HepG2 (cell line): ENCODE results near the gene CYB5A. TPM values are rescaled to one million over a fixed set of nuclear protein-coding genes. Genes with fewer than 3 reads are reported as not detected.

Source experiments
- ATF2 ChIP-seq: sonication (generic); formaldehyde crosslinking; IDR thresholded peaks from 2 replicates; pipeline ENCODE4 v1.4.0; 2020; ENCODE audit warnings: missing genetic modification reagents
- ATM ChIP-seq: fragments of 450-650 bp; IDR thresholded peaks from 2 replicates; pipeline ENCODE4 v1.7.1; 2017; ENCODE audit warnings: mild to moderate bottlenecking, borderline replicate concordance
- CAMTA2 ChIP-seq: sonication (generic); formaldehyde crosslinking; IDR thresholded peaks from 2 replicates; pipeline ENCODE4 v1.4.0; 2020; ENCODE audit warnings: mild to moderate bottlenecking, missing genetic modification reagents, borderline replicate concordance
- ELF3 ChIP-seq: IDR thresholded peaks from 2 replicates; pipeline ENCODE4 v1.6.1; 2016; ENCODE audit warnings: missing genetic modification reagents, missing compliant biosample characterization
- FOXA3 ChIP-seq: IDR thresholded peaks from 2 replicates; pipeline ENCODE4 v1.6.1; 2016; ENCODE audit warnings: missing genetic modification reagents, missing compliant biosample characterization
- HHEX ChIP-seq: IDR thresholded peaks from 2 replicates; pipeline ENCODE4 v1.6.1; 2016; ENCODE audit warnings: control low read depth
- HINFP ChIP-seq: sonication (generic); formaldehyde crosslinking; IDR thresholded peaks from 2 replicates; pipeline ENCODE4 v1.4.0; 2020; ENCODE audit warnings: low read depth, mild to moderate bottlenecking, missing genetic modification reagents
- HNF4A ChIP-seq: sonication (generic); formaldehyde crosslinking; IDR thresholded peaks from 2 replicates; pipeline ENCODE4 v1.4.0; 2020; ENCODE audit warnings: missing genetic modification reagents
- HNRNPH1 ChIP-seq: fragments of 200-400 bp; formaldehyde crosslinking; optimal IDR thresholded peaks from 2 replicates; pipeline ENCODE3; 2017; ENCODE audit warnings: mild to moderate bottlenecking, low read depth, low read length
- MAX ChIP-seq: IDR thresholded peaks from 2 replicates; pipeline ENCODE4 v1.6.1; 2012; ENCODE audit warnings: inconsistent platforms
- NFE2L1 ChIP-seq: sonication (generic); formaldehyde crosslinking; IDR thresholded peaks from 2 replicates; pipeline ENCODE4 v1.4.0; 2020; ENCODE audit warnings: missing genetic modification reagents, mild to moderate bottlenecking, borderline replicate concordance
- NR2F6 ChIP-seq, 2 experiments: IDR thresholded peaks; 2 replicates each; pipeline ENCODE4 v1.6.1; 2016; ENCODE audit warnings: antibody characterized with exemption in 1 of 2, mild to moderate bottlenecking in 1 of 2
- PPARG ChIP-seq: conservative IDR thresholded peaks from 2 replicates; pipeline ENCODE4 v1.6.1; 2016; ENCODE audit warnings: missing biosample characterization, missing genetic modification reagents
- RFX5 ChIP-seq: IDR thresholded peaks from 2 replicates; pipeline ENCODE4 v1.6.1; 2011; ENCODE audit warnings: low read depth, low read length, improper control_type of control experiment
- SIX1 ChIP-seq: sonication (generic); formaldehyde crosslinking; IDR thresholded peaks from 2 replicates; pipeline ENCODE4 v1.4.0; 2020; ENCODE audit warnings: missing genetic modification reagents, borderline replicate concordance
- SMARCE1 ChIP-seq: fragments of 450-650 bp; IDR thresholded peaks from 2 replicates; pipeline ENCODE4 v1.6.1; 2017; ENCODE audit warnings: borderline replicate concordance
- SRY ChIP-seq: sonication (generic); formaldehyde crosslinking; IDR thresholded peaks from 2 replicates; pipeline ENCODE4 v1.8.0; 2022; ENCODE audit warnings: mild to moderate bottlenecking, missing genetic modification reagents
- STAT5B ChIP-seq: sonication (generic); formaldehyde crosslinking; IDR thresholded peaks from 2 replicates; pipeline ENCODE4 v1.4.0; 2020; ENCODE audit warnings: missing genetic modification reagents
- STAT6 ChIP-seq: sonication (generic); formaldehyde crosslinking; IDR thresholded peaks from 2 replicates; pipeline ENCODE4 v1.4.0; 2020; ENCODE audit warnings: missing genetic modification reagents, mild to moderate bottlenecking, borderline replicate concordance
- TCF7L2 ChIP-seq: IDR thresholded peaks from 2 replicates; pipeline ENCODE4 v1.6.1; 2011; ENCODE audit warnings: mild to moderate bottlenecking, low read depth, low read length, moderate library complexity
- TEAD2 ChIP-seq: sonication (generic); formaldehyde crosslinking; IDR thresholded peaks from 2 replicates; pipeline ENCODE4 v1.9.0; 2021; ENCODE audit warnings: missing genetic modification reagents
- U2AF1 ChIP-seq: fragments of 200-400 bp; formaldehyde crosslinking; optimal IDR thresholded peaks from 2 replicates; pipeline ENCODE3; 2017; ENCODE audit warnings: mild to moderate bottlenecking, low read depth, low read length
- ZMYM4 ChIP-seq: sonication (generic); formaldehyde crosslinking; IDR thresholded peaks from 2 replicates; pipeline ENCODE4 v1.8.1; 2023; ENCODE audit warnings: mild to moderate bottlenecking, missing genetic modification reagents
- ZNF275 ChIP-seq: sonication (generic); formaldehyde crosslinking; IDR thresholded peaks from 2 replicates; pipeline ENCODE4 v1.8.0; 2022; ENCODE audit warnings: missing genetic modification reagents, mild to moderate bottlenecking, inconsistent platforms, borderline replicate concordance
- ZNF552 ChIP-seq: sonication (generic); formaldehyde crosslinking; IDR thresholded peaks from 2 replicates; pipeline ENCODE4 v1.9.0; 2022; ENCODE audit warnings: missing genetic modification reagents, mild to moderate bottlenecking, borderline replicate concordance
- ZNF644 ChIP-seq: IDR thresholded peaks from 2 replicates; pipeline ENCODE4 v1.6.1; 2016; ENCODE audit warnings: low read depth
- ZNF772 ChIP-seq: sonication (generic); formaldehyde crosslinking; IDR thresholded peaks from 2 replicates; pipeline ENCODE4 v1.5.0; 2020; ENCODE audit warnings: mild to moderate bottlenecking, missing genetic modification reagents
- polyA plus RNA-seq, 8 experiments: library from polyadenylated mRNA; depleted of rRNA in 3 of 8; stranded (reverse) in 7 of 8; unstranded in 1 of 8; fragments of >200 nt; fragmentation: Illumina TruSeq in 4 of 8; extraction: Trizol in 4 of 8; gene quantifications; 2 replicates each; pipeline versions ENCODE4 v1.2.1 to v1.2.3, GENCODE V29; 2011 to 2016; ENCODE audit warnings: low read depth in 4 of 8, missing spikeins in 1 of 8, mixed read lengths in 1 of 8; ENCODE audit not compliant: insufficient read depth in 1 of 8
- total RNA-seq, 5 experiments: library from RNA; depleted of rRNA; stranded (reverse); fragments of >200 nt; fragmentation: Illumina TruSeq; extraction: Trizol; gene quantifications; 2 replicates each; pipeline ENCODE4 v1.2.3, GENCODE V29; 2016; ENCODE audit warnings: low read depth in 1 of 5

Gene CYB5A
- total and polyA plus RNA-seq, 2 of the 13 experiments (the other 11 are each of a cell fraction or from before 2014, with no cell fraction given) = 215 to 356 TPM

DNA sequence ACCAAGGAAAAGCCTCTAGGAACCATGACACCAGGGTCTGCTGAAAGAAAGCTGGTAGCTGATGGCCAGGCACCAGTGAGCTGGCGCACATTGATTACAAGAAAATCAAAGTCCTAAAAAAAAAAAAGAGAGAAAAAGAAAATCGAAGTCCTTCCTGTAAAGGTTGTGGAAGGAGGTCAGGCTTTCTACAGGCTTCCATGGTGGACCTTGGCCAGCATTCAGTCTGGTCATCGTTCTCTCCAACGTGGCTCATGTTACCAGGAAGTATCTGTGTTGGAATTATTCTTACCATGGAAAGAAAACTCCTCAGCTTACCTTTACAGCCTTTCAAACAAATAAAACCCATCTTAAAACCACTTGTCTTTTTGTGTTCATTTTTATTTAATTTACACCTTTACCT is 65.6 kb downstream of the CYB5A start (continued):
- TF ChIP-seq ZNF275 (CRISPR knock-in tag) (no peak), ATM (no peak), SMARCE1 (no peak), MAX (peak; percentile 24; the same call in 1 of the 2 replicates), ZNF644 (peak; percentile 41; the same call in 1 of the 2 replicates), ELF3 (peak; percentile 60; the same call in 1 of the 2 replicates), RFX5 (no peak), ZNF552 (no peak), TEAD2 (CRISPR knock-in tag) (no peak), U2AF1 (no peak), SRY (CRISPR knock-in tag) (no peak), TCF7L2 (no peak), HINFP (CRISPR knock-in tag) (no peak), HHEX (CRISPR knock-in tag) (no peak), HNRNPH1 (no peak), STAT5B (CRISPR knock-in tag) (no peak), NFE2L1 (no peak), FOXA3 (CRISPR knock-in tag) (no peak), NR2F6 (IDR thresholded peaks at IDR 0.05) (no peak), NR2F6 (CRISPR knock-in tag; IDR thresholded peaks at IDR 0.05) (no peak), ATF2 (CRISPR knock-in tag) (no peak), SIX1 (CRISPR knock-in tag) (peak; percentile 38; the same call in 1 of the 2 replicates), CAMTA2 (CRISPR knock-in tag) (no peak), PPARG (CRISPR knock-in tag) (no peak), STAT6 (CRISPR knock-in tag) (no peak), HNF4A (peak; percentile 29; the same call in 1 of the 2 replicates), ZMYM4 (CRISPR knock-in tag) (no peak), ZNF772 (CRISPR knock-in tag) (no peak)
